ENCODE data around the gene IRF9. TPM values are rescaled to one million over a fixed set of nuclear protein-coding genes. Genes with fewer than 3 reads are reported as not detected.
A peak's percentile ranks its signal among the peaks of the same experiment; 100 is the strongest.

Gene IRF9
- total and polyA plus RNA-seq, 2 of the 13 experiments (the other 11 are each of a cell fraction or from before 2014, with no cell fraction given) = 14.9 to 49.7 TPM

- peak; percentile 89; the same call in 1 of the 2 replicates for TF ChIP-seq MAF1 (CRISPR knock-in tag; IDR thresholded peaks at IDR 0.05; ENCODE audit: borderline replicate concordance)
- TF ChIP-seq ZNF790 (CRISPR knock-in tag; IDR thresholded peaks at IDR 0.05; ENCODE audit: borderline replicate concordance) = no peak
- peak; percentile 97 for TF ChIP-seq ZNF225 (CRISPR knock-in tag; IDR thresholded peaks at IDR 0.05)
- TF ChIP-seq HMG20B (CRISPR knock-in tag; conservative IDR thresholded peaks at IDR 0.05) = peak; percentile 97
- TF ChIP-seq MTF1 (CRISPR knock-in tag; IDR thresholded peaks at IDR 0.05) = no peak
- peak; percentile 96 for TF ChIP-seq SIN3A (IDR thresholded peaks at IDR 0.05; ENCODE audit: borderline replicate concordance, low read depth, low read length)
- TF ChIP-seq PCBP2 (optimal IDR thresholded peaks at IDR 0.05; ENCODE audit: low read depth, low read length, poor library complexity, severe bottlenecking) = no peak
- TF ChIP-seq BATF2 (CRISPR knock-in tag; IDR thresholded peaks at IDR 0.05) = 0 out of 2 replicates have a peak, but pooled peaks have one; percentile 49
- TF ChIP-seq TAF15 (IDR thresholded peaks at IDR 0.05; ENCODE audit: low read depth, low read length, poor library complexity, severe bottlenecking) = peak; percentile 97
- peak; percentile 100 for TF ChIP-seq ZFP36L1 (CRISPR knock-in tag; IDR thresholded peaks at IDR 0.05)
- no peak for TF ChIP-seq ZNF660 (CRISPR knock-in tag; IDR thresholded peaks at IDR 0.05; ENCODE audit: borderline replicate concordance, low read depth)
- TF ChIP-seq ZC3H4 (CRISPR knock-in tag; IDR thresholded peaks at IDR 0.05; ENCODE audit: borderline replicate concordance) = peak; percentile 89
- TF ChIP-seq ZFX (CRISPR knock-in tag; IDR thresholded peaks at IDR 0.05; ENCODE audit: low read depth) = peak; percentile 84
- TF ChIP-seq TRIM24 (CRISPR knock-in tag; IDR thresholded peaks at IDR 0.05) = no peak
- peak; percentile 40; the same call in 1 of the 2 replicates for TF ChIP-seq ZNF33B (CRISPR knock-in tag; IDR thresholded peaks at IDR 0.05)
- TF ChIP-seq SNAI1 (CRISPR knock-in tag; IDR thresholded peaks at IDR 0.05; ENCODE audit: borderline replicate concordance) = 0 out of 2 replicates have a peak, but pooled peaks have one; percentile 50
- TF ChIP-seq SRF (IDR thresholded peaks at IDR 0.05; ENCODE audit: low read depth, low read length) = peak; percentile 40
- TF ChIP-seq BRCA1 (CRISPR knock-in tag; IDR thresholded peaks at IDR 0.05) = peak; percentile 95
- TF ChIP-seq NR2F6 (IDR thresholded peaks at IDR 0.05) = peak; percentile 88
- TF ChIP-seq NR2F6 (CRISPR knock-in tag; IDR thresholded peaks at IDR 0.05) = peak; percentile 98
- TF ChIP-seq MED1 (CRISPR knock-in tag; IDR thresholded peaks at IDR 0.05) = peak; percentile 98
- no peak; the same call in 1 of the 2 replicates for TF ChIP-seq TRIM22 (IDR thresholded peaks at IDR 0.05)
- no peak for TF ChIP-seq NCOA1 (CRISPR knock-in tag; IDR thresholded peaks at IDR 0.05)
- peak; percentile 99 for TF ChIP-seq FIP1L1 (IDR thresholded peaks at IDR 0.05; ENCODE audit: borderline replicate concordance, insufficient read depth, low read depth, low read length)
- peak; percentile 92 for TF ChIP-seq ZNF691 (CRISPR knock-in tag; IDR thresholded peaks at IDR 0.05; ENCODE audit: borderline replicate concordance, low read depth)
- peak; percentile 99 for TF ChIP-seq FOXC1 (CRISPR knock-in tag; IDR thresholded peaks at IDR 0.05; ENCODE audit: borderline replicate concordance)
- TF ChIP-seq ZNF136 (CRISPR knock-in tag; IDR thresholded peaks at IDR 0.05; ENCODE audit: low read depth) = peak; percentile 99
- TF ChIP-seq ZFYVE20 (CRISPR knock-in tag; IDR thresholded peaks at IDR 0.05; ENCODE audit: borderline replicate concordance, low read depth) = peak; percentile 81; the same call in 1 of the 2 replicates
Observed at GRCh38 chr14:24160850-24161804, at the start of gene IRF9 (continued).

All from HepG2 (cell line).